OCI-LY1 (cell line): ENCODE measurements around the gene NOSTRIN.

Experiments
- H2AFZ ChIP-seq: fragments of 200-600 bp; sonication (generic), shearing (Covaris generic); 2 replicates; pipeline ENCODE4 v1.6.0; 2014; ENCODE audit warnings: antibody characterized with exemption, mild to moderate bottlenecking, low read length
- H3F3A ChIP-seq: fragments of 200-600 bp; sonication (generic), shearing (Covaris generic); 2 replicates; pipeline ENCODE4 v1.6.0; 2014; ENCODE audit warnings: mild to moderate bottlenecking, antibody characterized with exemption, low read length, moderate library complexity; ENCODE audit not compliant: insufficient read depth
- H3K27ac ChIP-seq: fragments of 200-600 bp; sonication (generic); 2 replicates; pipeline ENCODE4 v1.5.1; 2014; ENCODE audit warnings: low read length, mixed run types, mild to moderate bottlenecking, low read depth; ENCODE audit not compliant: poor library complexity, severe bottlenecking
- H3K27me3 ChIP-seq: fragments of 200-600 bp; sonication (generic); 2 replicates; pipeline ENCODE4 v1.6.0; 2014; ENCODE audit warnings: antibody characterized with exemption, mild to moderate bottlenecking, low read length, moderate library complexity; ENCODE audit not compliant: insufficient read depth
- H3K36me3 ChIP-seq: fragments of 200-600 bp; sonication (generic); 2 replicates; pipeline ENCODE4 v1.6.1; 2014; ENCODE audit warnings: mild to moderate bottlenecking, antibody characterized with exemption, low read length, moderate library complexity, mixed read lengths; ENCODE audit not compliant: insufficient read depth
- H3K4me1 ChIP-seq: fragments of 200-600 bp; sonication (generic); 2 replicates; pipeline ENCODE4 v1.5.1; 2014; ENCODE audit warnings: mild to moderate bottlenecking, low read length, moderate library complexity; ENCODE audit not compliant: insufficient read depth, severe bottlenecking
- H3K4me2 ChIP-seq: fragments of 200-600 bp; sonication (generic), shearing (Covaris generic); 2 replicates; pipeline ENCODE4 v1.6.1; 2014; ENCODE audit warnings: low read length
- H3K4me3 ChIP-seq: fragments of 200-600 bp; sonication (generic); 2 replicates; pipeline ENCODE4 v1.5.1; 2014; ENCODE audit warnings: low read length, low read depth, mild to moderate bottlenecking, mixed read lengths; ENCODE audit not compliant: poor library complexity, severe bottlenecking
- H3K79me2 ChIP-seq: fragments of 200-600 bp; shearing (Covaris generic); 2 replicates; pipeline ENCODE4 v1.6.1; 2016; ENCODE audit warnings: mixed run types, low read length, mixed read lengths; ENCODE audit not compliant: insufficient read depth
- H3K9ac ChIP-seq: fragments of 200-600 bp; sonication (generic), shearing (Covaris generic); 2 replicates; pipeline ENCODE4 v1.6.1; 2014; ENCODE audit warnings: mild to moderate bottlenecking, low read length, mixed read lengths
- H3K9me2 ChIP-seq: fragments of 200-600 bp; sonication (generic), shearing (Covaris generic); 2 replicates; pipeline ENCODE4 v1.6.1; 2014; ENCODE audit warnings: low read depth, mild to moderate bottlenecking, low read length, mixed read lengths
- H3K9me3 ChIP-seq: fragments of 200-600 bp; shearing (Covaris generic); 2 replicates; pipeline ENCODE4 v1.6.1; 2014; ENCODE audit warnings: low read length, mixed read lengths
- H4K20me1 ChIP-seq: fragments of 200-600 bp; sonication (generic), shearing (Covaris generic); 2 replicates; pipeline ENCODE4 v1.6.0; 2016; ENCODE audit warnings: mild to moderate bottlenecking, low read length; ENCODE audit not compliant: insufficient read depth
- CTCF ChIP-seq: fragments of 200-600 bp; sonication (generic), shearing (Covaris generic); IDR thresholded peaks from 2 replicates; pipeline ENCODE4 v1.5.1; 2017; ENCODE audit warnings: mild to moderate bottlenecking, antibody characterized with exemption, low read length, moderate library complexity, mixed read lengths
- EZH2 ChIP-seq: fragments of 200-600 bp; sonication (generic), shearing (Covaris generic); IDR thresholded peaks from 2 replicates; pipeline ENCODE4 v1.8.0; 2017; ENCODE audit warnings: borderline replicate concordance, mixed run types, mild to moderate bottlenecking, antibody characterized with exemption, low read length, moderate library complexity, mixed read lengths

The NOSTRIN gene

GRCh38 chr2:168819050-168819715 lies 16.7 kb downstream of the NOSTRIN start:
- Histone ChIP-seq H3K36me3 (no peaks in the 10 kb centered on the region), H3K4me2 (no peak overlapping the region), H3K9ac (no peak overlapping the region), H3K27ac (no peak overlapping the region), H3K4me3 (no peak overlapping the region), H3K4me1 (no peaks in the 10 kb centered on the region), H4K20me1 (no peaks in the 10 kb centered on the region), H3K79me2 (no peaks in the 10 kb centered on the region), H2AFZ (no peak overlapping the region), H3K27me3 (no peaks in the 10 kb centered on the region), H3K9me2 (no peaks in the 10 kb centered on the region), H3F3A (no peaks in the 10 kb centered on the region), H3K9me3 (no peaks in the 10 kb centered on the region)
- TF ChIP-seq CTCF (no peak), EZH2 (no peak)

DNA sequence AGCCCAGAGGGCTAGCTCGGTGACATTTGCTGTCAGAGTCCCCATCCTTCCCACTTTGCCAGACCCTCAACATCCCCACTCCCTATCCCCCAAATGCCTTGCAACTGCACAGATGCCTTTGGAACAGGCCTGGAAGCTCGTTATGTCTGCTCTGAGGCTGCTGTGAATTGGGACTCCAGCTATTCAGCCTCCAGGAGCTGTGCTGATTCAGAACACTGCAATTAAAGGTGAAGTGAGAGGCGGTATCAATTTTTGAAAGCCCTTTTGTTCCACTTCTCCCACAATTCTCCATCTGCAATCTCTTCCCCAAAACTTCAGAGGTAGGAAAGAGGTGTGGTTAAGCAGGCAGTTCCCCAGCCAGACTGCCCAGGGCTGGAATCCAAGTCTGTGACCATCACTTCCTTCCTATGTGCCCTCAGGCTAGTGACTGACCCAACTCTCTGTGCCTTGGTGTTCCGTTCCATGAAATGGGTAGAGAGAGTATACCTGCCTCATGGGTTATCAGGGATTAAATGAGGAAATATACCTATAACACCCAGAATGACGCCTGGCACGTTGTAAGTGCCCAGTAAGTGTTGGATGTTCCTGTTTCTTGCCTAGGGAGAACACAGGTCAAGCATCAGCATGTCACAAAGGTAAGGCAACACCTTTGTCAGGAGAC lies 17.5 kb downstream of the NOSTRIN start:
- H3K9ac ChIP-seq: no peak overlapping the region
- no peak overlapping the region for H3K4me2 ChIP-seq
- no peak overlapping the region for H3K27ac ChIP-seq
- H3F3A ChIP-seq: no peaks in the 10 kb centered on the region
- no peak overlapping the region for H2AFZ ChIP-seq
- no peaks in the 10 kb centered on the region for H3K4me1 ChIP-seq
- no peaks in the 10 kb centered on the region for H3K27me3 ChIP-seq
- no peak for TF ChIP-seq CTCF
- no peak for TF ChIP-seq EZH2
- H3K4me3 ChIP-seq: no peak overlapping the region
- no peaks in the 10 kb centered on the region for H4K20me1 ChIP-seq
- no peaks in the 10 kb centered on the region for H3K9me2 ChIP-seq
- H3K79me2 ChIP-seq: no peaks in the 10 kb centered on the region
- H3K9me3 ChIP-seq: no peaks in the 10 kb centered on the region
- H3K36me3 ChIP-seq: no peaks in the 10 kb centered on the region

GRCh38 chr2:168821577-168821976 lies 19.1 kb downstream of the NOSTRIN start:
- Histone ChIP-seq H3K27ac (no peak overlapping the region), H3K4me1 (no peaks in the 10 kb centered on the region), H3K9me3 (no peaks in the 10 kb centered on the region), H3K4me2 (no peak overlapping the region), H2AFZ (no peak overlapping the region), H3K4me3 (no peak overlapping the region), H3K36me3 (no peaks in the 10 kb centered on the region), H3K9ac (no peak overlapping the region), H3K79me2 (no peaks in the 10 kb centered on the region), H3K27me3 (no peaks in the 10 kb centered on the region), H3K9me2 (no peaks in the 10 kb centered on the region), H3F3A (no peaks in the 10 kb centered on the region), H4K20me1 (no peaks in the 10 kb centered on the region)
- TF ChIP-seq CTCF: no peak
- TF ChIP-seq EZH2: no peak
